Mesendoderm (in vitro differentiated cells): ENCODE measurements around the gene TNS2.
A peak's percentile ranks its signal among the peaks of the same experiment; 100 is the strongest.

ENCODE experiments used
- DNase-seq: peaks from one replicate; pipeline ENCODE4 v3.0.0; 2013
- H2AK5ac ChIP-seq: 2 replicates; pipeline ENCODE4 v1.6.1; 2013; ENCODE audit warnings: low read length, inconsistent platforms
- H2BK120ac ChIP-seq: 2 replicates; pipeline ENCODE4 v1.6.1; 2013; ENCODE audit warnings: low read depth, mild to moderate bottlenecking, low read length, moderate library complexity, mixed read lengths
- H2BK15ac ChIP-seq: replicated peaks from 2 replicates; pipeline ENCODE4 v1.6.1; 2013; ENCODE audit warnings: low read depth, mild to moderate bottlenecking, moderate library complexity
- H2BK5ac ChIP-seq: 2 replicates; pipeline ENCODE4 v1.6.1; 2013; ENCODE audit warnings: low read length, inconsistent platforms
- H3K18ac ChIP-seq: 2 replicates; pipeline ENCODE4 v1.6.1; 2013; ENCODE audit warnings: mild to moderate bottlenecking, low read length, mixed read lengths
- H3K23ac ChIP-seq: one replicate; pipeline ENCODE4 v1.6.1; 2013; ENCODE audit warnings: low read length
- H3K27ac ChIP-seq: 2 replicates; pipeline ENCODE4 v1.5.1; 2013; ENCODE audit warnings: low read depth, mild to moderate bottlenecking, inconsistent platforms, low read length, moderate library complexity
- H3K27me3 ChIP-seq: 2 replicates; pipeline ENCODE4 v1.6.1; 2013; ENCODE audit warnings: low read length, control low read depth, mild to moderate bottlenecking, inconsistent platforms; ENCODE audit not compliant: insufficient read depth, poor library complexity
- H3K36me3 ChIP-seq: 2 replicates; pipeline ENCODE4 v1.6.1; 2013; ENCODE audit warnings: low read length, inconsistent platforms; ENCODE audit not compliant: control insufficient read depth, insufficient read depth
- H3K4ac ChIP-seq: one replicate; pipeline ENCODE4 v1.6.1; 2013; ENCODE audit warnings: low read depth, mild to moderate bottlenecking, low read length, moderate library complexity
- H3K4me1 ChIP-seq: 2 replicates; pipeline ENCODE4 v1.6.1; 2013; ENCODE audit warnings: low read depth, low read length, inconsistent platforms; ENCODE audit not compliant: control insufficient read depth
- H3K4me2 ChIP-seq: 2 replicates; pipeline ENCODE4 v1.6.1; 2013; ENCODE audit warnings: low read length
- H3K4me3 ChIP-seq: 2 replicates; pipeline ENCODE4 v1.5.1; 2013; ENCODE audit warnings: mild to moderate bottlenecking, low read length
- H3K56ac ChIP-seq: one replicate; pipeline ENCODE4 v1.6.1; 2013; ENCODE audit warnings: low read length
- H3K79me1 ChIP-seq: 2 replicates; pipeline ENCODE4 v1.6.1; 2013; ENCODE audit warnings: low read length, inconsistent platforms
- H3K79me2 ChIP-seq: 2 replicates; pipeline ENCODE4 v1.6.1; 2013; ENCODE audit warnings: mild to moderate bottlenecking, low read length; ENCODE audit not compliant: control insufficient read depth, insufficient read depth
- H3K9ac ChIP-seq: 2 replicates; pipeline ENCODE4 v1.6.1; 2013; ENCODE audit warnings: low read length, inconsistent platforms
- H4K5ac ChIP-seq: one replicate; pipeline ENCODE4 v1.6.1; 2013; ENCODE audit warnings: low read length
- H4K8ac ChIP-seq: one replicate; pipeline ENCODE4 v1.6.1; 2013; ENCODE audit warnings: low read depth, mild to moderate bottlenecking, control low read depth, low read length, moderate library complexity
- WGBS: extraction: QIAGEN DNeasy Blood & Tissue Kit; methylation state at CpG from one replicate; pipeline ENCODE4 v1.1.7; 2013; ENCODE audit warnings: low lambda C conversion rate, missing lambda C conversion rate; ENCODE audit not compliant: insufficient coverage; ENCODE audit errors: extremely low coverage; 5-methylcytosine and 5-hydroxymethylcytosine counted together

The TNS2 gene

GRCh38 chr12:53074999-53075370 lies 25.1 kb downstream of the TNS2 start:
- H2BK15ac ChIP-seq: no peak overlapping the region
- WGBS: no CpG with 5 or more reads among the region's 3 CpGs
- H4K8ac ChIP-seq: no peak overlapping the region
- H2BK5ac ChIP-seq: no peak overlapping the region
- H2BK120ac ChIP-seq: no peak overlapping the region
- no peaks in the 10 kb centered on the region for H3K79me1 ChIP-seq
- no peak overlapping the region for H4K5ac ChIP-seq
- no peak overlapping the region for H3K56ac ChIP-seq
- H3K27me3 ChIP-seq: no peaks in the 10 kb centered on the region
- peaks cover 3% of the 10 kb centered on the region for H3K4me1 ChIP-seq
- no peaks in the 10 kb centered on the region for H3K36me3 ChIP-seq
- no peak overlapping the region for H3K4me2 ChIP-seq
- no peak overlapping the region for H3K4me3 ChIP-seq
- H2AK5ac ChIP-seq: no peak overlapping the region
- H3K18ac ChIP-seq: no peak overlapping the region
- no peak overlapping the region for H3K4ac ChIP-seq
- H3K23ac ChIP-seq: no peak overlapping the region
- H3K9ac ChIP-seq: no peak overlapping the region
- H3K27ac ChIP-seq: no peak overlapping the region
- no peaks in the 10 kb centered on the region for H3K79me2 ChIP-seq
- no peak for DNase-seq

DNA sequence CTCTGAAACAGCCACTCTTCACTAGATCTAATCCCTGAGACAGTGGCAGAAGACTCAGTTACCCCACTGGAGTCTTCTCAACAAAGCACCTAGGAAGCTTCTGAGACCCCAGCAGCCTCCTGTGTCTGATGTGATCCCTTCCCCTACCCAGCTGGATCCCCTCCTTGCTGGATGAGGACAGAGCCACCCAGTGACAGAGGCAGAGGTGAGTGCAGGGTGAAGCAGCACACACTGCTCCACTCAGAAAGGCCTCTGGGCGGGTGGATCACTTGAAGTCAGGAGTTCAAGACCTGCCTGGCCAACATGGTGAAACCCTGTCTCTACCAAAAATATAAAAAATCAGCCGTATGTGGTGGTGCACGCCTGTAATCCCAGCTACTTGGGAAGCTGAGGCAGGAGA lies 26.6 kb downstream of the TNS2 start:
- H3K27ac ChIP-seq: no peak overlapping the region
- H3K4me1 ChIP-seq: peaks cover 3% of the 10 kb centered on the region
- H2BK5ac ChIP-seq: no peak overlapping the region
- no peaks in the 10 kb centered on the region for H3K79me1 ChIP-seq
- H3K18ac ChIP-seq: no peak overlapping the region
- H2BK120ac ChIP-seq: no peak overlapping the region
- no peak for DNase-seq
- no peak overlapping the region for H3K4me2 ChIP-seq
- H3K79me2 ChIP-seq: no peaks in the 10 kb centered on the region
- H2BK15ac ChIP-seq: no peak overlapping the region
- H2AK5ac ChIP-seq: no peak overlapping the region
- no peaks in the 10 kb centered on the region for H3K36me3 ChIP-seq
- H3K27me3 ChIP-seq: no peaks in the 10 kb centered on the region
- no CpG with 5 or more reads among the region's 3 CpGs for WGBS
- no peak overlapping the region for H4K5ac ChIP-seq
- no peak overlapping the region for H4K8ac ChIP-seq
- no peak overlapping the region for H3K9ac ChIP-seq
- H3K4me3 ChIP-seq: no peak overlapping the region
- no peak overlapping the region for H3K4ac ChIP-seq
- no peak overlapping the region for H3K56ac ChIP-seq
- H3K23ac ChIP-seq: no peak overlapping the region

- Histone ChIP-seq H2BK5ac (no peak overlapping the region), H3K79me1 (no peaks in the 10 kb centered on the region), H2BK15ac (no peak overlapping the region), H2AK5ac (no peak overlapping the region), H4K5ac (no peak overlapping the region), H3K79me2 (no peaks in the 10 kb centered on the region), H3K36me3 (no peaks in the 10 kb centered on the region), H2BK120ac (no peak overlapping the region), H4K8ac (no peak overlapping the region), H3K4me3 (no peak overlapping the region), H3K56ac (no peak overlapping the region), H3K27me3 (no peaks in the 10 kb centered on the region), H3K23ac (no peak overlapping the region), H3K27ac (no peak overlapping the region), H3K4ac (no peak overlapping the region), H3K4me1 (peaks cover 3% of the 10 kb centered on the region), H3K9ac (no peak overlapping the region), H3K4me2 (no peak overlapping the region), H3K18ac (no peak overlapping the region)
- WGBS: no CpG with 5 or more reads among the region's 8 CpGs
- no peak for DNase-seq
Observed at GRCh38 chr12:53077030-53077429, 27.2 kb downstream of the TNS2 start.

DNA sequence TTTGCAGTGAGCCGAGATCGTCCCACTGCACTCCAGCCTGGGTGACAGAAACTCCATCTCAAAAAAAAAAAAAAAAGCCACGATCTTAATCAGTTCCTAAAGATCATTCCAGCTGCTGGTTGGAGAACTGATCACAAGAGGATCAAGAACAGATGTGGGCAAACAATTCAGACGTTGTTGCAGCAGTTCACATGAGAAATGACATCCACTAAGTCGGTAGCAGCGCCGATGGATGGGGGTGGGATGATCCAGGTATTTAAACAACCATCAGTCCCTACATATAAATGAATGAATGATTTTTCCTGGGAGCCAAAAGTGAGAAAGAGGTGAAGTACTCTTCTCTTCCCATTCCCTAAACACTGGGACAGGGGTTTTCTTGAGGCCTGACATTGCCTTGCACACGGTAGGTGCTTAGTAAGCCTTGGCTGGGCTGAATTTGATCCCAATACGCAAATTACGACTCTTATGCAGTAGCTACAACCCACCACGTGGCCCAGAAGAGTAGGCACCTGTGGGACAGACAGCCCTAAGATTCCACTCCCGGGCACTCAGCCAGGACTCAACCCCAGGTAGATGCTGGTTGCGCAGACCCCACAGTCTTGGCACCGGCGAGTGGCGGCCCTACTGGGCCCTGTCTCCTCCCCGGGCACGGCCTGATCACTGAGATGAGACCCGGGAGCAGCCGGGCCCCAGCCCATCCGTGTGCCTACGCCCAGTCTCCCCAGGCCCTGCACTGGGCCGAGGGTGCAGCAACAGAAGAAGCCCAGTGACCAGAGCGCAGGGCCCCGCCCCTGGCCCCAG lies 28.8 kb downstream of the TNS2 start:
- no peaks in the 10 kb centered on the region for H3K79me1 ChIP-seq
- peak overlapping the region; percentile 59 for H3K4me2 ChIP-seq
- no peak overlapping the region for H2BK15ac ChIP-seq
- H4K5ac ChIP-seq: no peak overlapping the region
- WGBS: no CpG with 5 or more reads among the region's 25 CpGs
- DNase-seq: no peak
- no peak overlapping the region for H3K18ac ChIP-seq
- peak overlapping the region; percentile 18 for H3K4ac ChIP-seq
- H3K4me3 ChIP-seq: peak overlapping the region; percentile 31
- H3K4me1 ChIP-seq: peaks cover 2% of the 10 kb centered on the region
- H3K56ac ChIP-seq: peak overlapping the region; percentile 83
- no peaks in the 10 kb centered on the region for H3K79me2 ChIP-seq
- no peak overlapping the region for H4K8ac ChIP-seq
- H2BK5ac ChIP-seq: no peak overlapping the region
- H2BK120ac ChIP-seq: no peak overlapping the region
- H3K27ac ChIP-seq: peak overlapping the region; percentile 16
- peak overlapping the region; percentile 62 for H3K9ac ChIP-seq
- H2AK5ac ChIP-seq: no peak overlapping the region
- no peaks in the 10 kb centered on the region for H3K27me3 ChIP-seq
- H3K36me3 ChIP-seq: no peaks in the 10 kb centered on the region
- peak overlapping the region; percentile 15 for H3K23ac ChIP-seq

GRCh38 chr12:53079226-53080117 lies 29.6 kb downstream of the TNS2 start, which contains the start of gene SPRYD3:
Gene SPRYD3 (minus strand): TSS chr12:53079390. CDS start chr12:53079333, 57 bp downstream.
- Histone ChIP-seq H4K5ac (no peak within 1 kb of the TSS), H3K4me1 (peaks cover 2% of the 10 kb centered on the region), H4K8ac (no peak within 1 kb of the TSS), H2AK5ac (no peak within 1 kb of the TSS), H3K56ac (peak within 1 kb of the TSS; percentile 92), H3K4ac (peak within 1 kb of the TSS; percentile 73), H3K4me2 (peak within 1 kb of the TSS; percentile 59), H3K18ac (peak within 1 kb of the TSS; percentile 86), H3K4me3 (peak within 1 kb of the TSS; percentile 46), H3K9ac (peak within 1 kb of the TSS; percentile 85), H3K79me1 (no peaks in the 10 kb centered on the region), H3K36me3 (no peaks in the 10 kb centered on the region), H3K23ac (peak within 1 kb of the TSS; percentile 15), H2BK5ac (no peak within 1 kb of the TSS), H2BK15ac (no peak within 1 kb of the TSS), H2BK120ac (no peak within 1 kb of the TSS), H3K79me2 (no peaks in the 10 kb centered on the region), H3K27ac (peak within 1 kb of the TSS; percentile 68), H3K27me3 (no peaks in the 10 kb centered on the region)
- peak; percentile 97 for DNase-seq
- WGBS: no CpG with 5 or more reads among the region's 67 CpGs
